ENCODE measurements around the gene CFC1B.
"Not testable (repeated sequence)": the region's sequence is repeated elsewhere in the genome, so short reads cannot be mapped to it uniquely, and the experiment has no call there.

The CFC1B gene

GRCh38 chr2:130556441-130556840, 35.4 kb downstream of the CFC1B start:
- in situ Hi-C loops (cut with MboI; ENCODE audit: low sequenced_read_pairs): not testable (repeated sequence)

GRCh38 chr2:130566165-130566564, 45.1 kb downstream of the CFC1B start:
- in situ Hi-C loops (cut with MboI; ENCODE audit: low sequenced_read_pairs): not testable (repeated sequence)

GRCh38 chr2:130571929-130572328, 50.9 kb downstream of the CFC1B start:
- in situ Hi-C loops (cut with MboI; ENCODE audit: low sequenced_read_pairs): not testable (repeated sequence)

- in situ Hi-C loops (cut with MboI; ENCODE audit: low sequenced_read_pairs): not testable (repeated sequence)
Measured at GRCh38 chr2:130574230-130574629, 53.2 kb downstream of the CFC1B start.

- in situ Hi-C loops (cut with MboI; ENCODE audit: low sequenced_read_pairs): not testable (repeated sequence)
Measured at GRCh38 chr2:130576209-130576784, 55.3 kb downstream of the CFC1B start.

GRCh38 chr2:130577559-130577958, 56.5 kb downstream of the CFC1B start:
- in situ Hi-C loops (cut with MboI; ENCODE audit: low sequenced_read_pairs): not testable (repeated sequence)
